ENCODE data around the gene SLC5A2.

Gene SLC5A2

GRCh38 chr16:31487071-31487719 is 4.3 kb downstream of the SLC5A2 start:
- Histone ChIP-seq H3K9ac (ENCODE audit: low read depth in 1 of 2, low read length in 2 of 2) (peak overlapping the region; percentile 60 to 67), H3K27ac (ENCODE audit: low read depth in 2 of 2, low read length in 2 of 2) (peak overlapping the region in 1 of 2 donors; percentile 43), H3K4me3 (ENCODE audit: low read length in 2 of 2) (peak overlapping the region; percentile 69 to 77), H3K27me3 (ENCODE audit: control insufficient read depth in 2 of 2, insufficient read depth in 2 of 2, low read length in 2 of 2) (no peaks in the 10 kb centered on the region), H3K4me1 (ENCODE audit: control insufficient read depth in 2 of 2, insufficient read depth in 2 of 2, low read length in 2 of 2) (peaks cover 18 to 22% of the 10 kb centered on the region in 2 donors), H3K36me3 (ENCODE audit: control insufficient read depth in 2 of 2, insufficient read depth in 2 of 2, low read length in 2 of 2) (peaks cover 1 to 14% of the 10 kb centered on the region in 2 donors), H3K9me3 (ENCODE audit: control insufficient read depth in 2 of 2, low read length in 2 of 2) (no peaks in the 10 kb centered on the region)

GRCh38 chr16:31487720-31488467 is 5.0 kb downstream of the SLC5A2 start:
- Histone ChIP-seq H3K4me1 (ENCODE audit: control insufficient read depth in 2 of 2, insufficient read depth in 2 of 2, low read length in 2 of 2) (peaks cover 18 to 22% of the 10 kb centered on the region in 2 donors), H3K27ac (ENCODE audit: low read depth in 2 of 2, low read length in 2 of 2) (peak overlapping the region in 1 of 2 donors; percentile 43), H3K27me3 (ENCODE audit: control insufficient read depth in 2 of 2, insufficient read depth in 2 of 2, low read length in 2 of 2) (no peaks in the 10 kb centered on the region), H3K9me3 (ENCODE audit: control insufficient read depth in 2 of 2, low read length in 2 of 2) (no peaks in the 10 kb centered on the region), H3K36me3 (ENCODE audit: control insufficient read depth in 2 of 2, insufficient read depth in 2 of 2, low read length in 2 of 2) (peaks cover 8 to 21% of the 10 kb centered on the region in 2 donors), H3K4me3 (ENCODE audit: low read length in 2 of 2) (peak overlapping the region; percentile 69 to 77), H3K9ac (ENCODE audit: low read depth in 1 of 2, low read length in 2 of 2) (peak overlapping the region; percentile 60 to 67)

- Histone ChIP-seq H3K4me3 (ENCODE audit: low read length in 2 of 2) (peak overlapping the region; percentile 69 to 77), H3K9me3 (ENCODE audit: control insufficient read depth in 2 of 2, low read length in 2 of 2) (no peaks in the 10 kb centered on the region), H3K36me3 (ENCODE audit: control insufficient read depth in 2 of 2, insufficient read depth in 2 of 2, low read length in 2 of 2) (peaks cover 16 to 29% of the 10 kb centered on the region in 2 donors), H3K27me3 (ENCODE audit: control insufficient read depth in 2 of 2, insufficient read depth in 2 of 2, low read length in 2 of 2) (no peaks in the 10 kb centered on the region), H3K27ac (ENCODE audit: low read depth in 2 of 2, low read length in 2 of 2) (no peak overlapping the region), H3K4me1 (ENCODE audit: control insufficient read depth in 2 of 2, insufficient read depth in 2 of 2, low read length in 2 of 2) (peaks cover 18 to 22% of the 10 kb centered on the region in 2 donors), H3K9ac (ENCODE audit: low read depth in 1 of 2, low read length in 2 of 2) (peak overlapping the region in 1 of 2 donors; percentile 67)
These were observed 5.8 kb downstream of the SLC5A2 start for GRCh38 chr16:31488468-31489297.

- Histone ChIP-seq H3K27me3 (ENCODE audit: control insufficient read depth in 2 of 2, insufficient read depth in 2 of 2, low read length in 2 of 2) (no peaks in the 10 kb centered on the region), H3K4me1 (ENCODE audit: control insufficient read depth in 2 of 2, insufficient read depth in 2 of 2, low read length in 2 of 2) (peaks cover 18 to 22% of the 10 kb centered on the region in 2 donors), H3K36me3 (ENCODE audit: control insufficient read depth in 2 of 2, insufficient read depth in 2 of 2, low read length in 2 of 2) (peaks cover 19 to 31% of the 10 kb centered on the region in 2 donors)
These were observed 6.3 kb downstream of the SLC5A2 start for GRCh38 chr16:31489298-31489564.

GRCh38 chr16:31489616-31490584 is 7.0 kb downstream of the SLC5A2 start:
- peaks cover 19 to 33% of the 10 kb centered on the region in 2 donors for H3K36me3 ChIP-seq (ENCODE audit: control insufficient read depth in 2 of 2, insufficient read depth in 2 of 2, low read length in 2 of 2)

More at GRCh38 chr16:31489298-31489564, 6.3 kb downstream of the SLC5A2 start:
- Histone ChIP-seq H3K9me3 (ENCODE audit: control insufficient read depth in 2 of 2, low read length in 2 of 2) (no peaks in the 10 kb centered on the region), H3K9ac (ENCODE audit: low read depth in 1 of 2, low read length in 2 of 2) (no peak overlapping the region), H3K27ac (ENCODE audit: low read depth in 2 of 2, low read length in 2 of 2) (no peak overlapping the region), H3K4me3 (ENCODE audit: low read length in 2 of 2) (no peak overlapping the region)

GRCh38 chr16:31491778-31492418 is 9.0 kb downstream of the SLC5A2 start:
- Histone ChIP-seq H3K9me3 (ENCODE audit: control insufficient read depth in 2 of 2, low read length in 2 of 2) (no peaks in the 10 kb centered on the region), H3K4me1 (ENCODE audit: control insufficient read depth in 2 of 2, insufficient read depth in 2 of 2, low read length in 2 of 2) (peaks cover 12 to 15% of the 10 kb centered on the region in 2 donors), H3K9ac (ENCODE audit: low read depth in 1 of 2, low read length in 2 of 2) (no peak overlapping the region), H3K4me3 (ENCODE audit: low read length in 2 of 2) (no peak overlapping the region), H3K36me3 (ENCODE audit: control insufficient read depth in 2 of 2, insufficient read depth in 2 of 2, low read length in 2 of 2) (peaks cover 30 to 51% of the 10 kb centered on the region in 2 donors), H3K27ac (ENCODE audit: low read depth in 2 of 2, low read length in 2 of 2) (no peak overlapping the region), H3K27me3 (ENCODE audit: control insufficient read depth in 2 of 2, insufficient read depth in 2 of 2, low read length in 2 of 2) (no peaks in the 10 kb centered on the region)

More at GRCh38 chr16:31489616-31490584, 7.0 kb downstream of the SLC5A2 start:
- no peak overlapping the region for H3K27ac ChIP-seq (ENCODE audit: low read depth in 2 of 2, low read length in 2 of 2)
- no peak overlapping the region for H3K9ac ChIP-seq (ENCODE audit: low read depth in 1 of 2, low read length in 2 of 2)
- H3K9me3 ChIP-seq (ENCODE audit: control insufficient read depth in 2 of 2, low read length in 2 of 2): no peaks in the 10 kb centered on the region
- H3K4me3 ChIP-seq (ENCODE audit: low read length in 2 of 2): no peak overlapping the region
- H3K27me3 ChIP-seq (ENCODE audit: control insufficient read depth in 2 of 2, insufficient read depth in 2 of 2, low read length in 2 of 2): no peaks in the 10 kb centered on the region
- H3K4me1 ChIP-seq (ENCODE audit: control insufficient read depth in 2 of 2, insufficient read depth in 2 of 2, low read length in 2 of 2): peaks cover 15 to 16% of the 10 kb centered on the region in 2 donors

GRCh38 chr16:31493506-31494125 is 10.7 kb downstream of the SLC5A2 start:
- Histone ChIP-seq H3K27ac (ENCODE audit: low read depth in 2 of 2, low read length in 2 of 2) (no peak overlapping the region), H3K27me3 (ENCODE audit: control insufficient read depth in 2 of 2, insufficient read depth in 2 of 2, low read length in 2 of 2) (no peaks in the 10 kb centered on the region), H3K4me3 (ENCODE audit: low read length in 2 of 2) (no peak overlapping the region), H3K9ac (ENCODE audit: low read depth in 1 of 2, low read length in 2 of 2) (no peak overlapping the region), H3K9me3 (ENCODE audit: control insufficient read depth in 2 of 2, low read length in 2 of 2) (no peaks in the 10 kb centered on the region), H3K36me3 (ENCODE audit: control insufficient read depth in 2 of 2, insufficient read depth in 2 of 2, low read length in 2 of 2) (peaks cover 42 to 65% of the 10 kb centered on the region in 2 donors), H3K4me1 (ENCODE audit: control insufficient read depth in 2 of 2, insufficient read depth in 2 of 2, low read length in 2 of 2) (no peaks in the 10 kb centered on the region)

GRCh38 chr16:31496670-31497069 is 13.7 kb downstream of the SLC5A2 start:
- H3K27me3 ChIP-seq (ENCODE audit: control insufficient read depth in 2 of 2, insufficient read depth in 2 of 2, low read length in 2 of 2): no peaks in the 10 kb centered on the region
- no peak overlapping the region for H3K27ac ChIP-seq (ENCODE audit: low read depth in 2 of 2, low read length in 2 of 2)
- H3K4me1 ChIP-seq (ENCODE audit: control insufficient read depth in 2 of 2, insufficient read depth in 2 of 2, low read length in 2 of 2): no peaks in the 10 kb centered on the region
- H3K9ac ChIP-seq (ENCODE audit: low read depth in 1 of 2, low read length in 2 of 2): no peak overlapping the region
- no peaks in the 10 kb centered on the region for H3K9me3 ChIP-seq (ENCODE audit: control insufficient read depth in 2 of 2, low read length in 2 of 2)
- no peak overlapping the region for H3K4me3 ChIP-seq (ENCODE audit: low read length in 2 of 2)
- H3K36me3 ChIP-seq (ENCODE audit: control insufficient read depth in 2 of 2, insufficient read depth in 2 of 2, low read length in 2 of 2): peaks cover 48 to 73% of the 10 kb centered on the region in 2 donors

- Histone ChIP-seq H3K36me3 (ENCODE audit: control insufficient read depth in 2 of 2, insufficient read depth in 2 of 2, low read length in 2 of 2) (peaks cover 34 to 56% of the 10 kb centered on the region in 2 donors), H3K9ac (ENCODE audit: low read depth in 1 of 2, low read length in 2 of 2) (no peak overlapping the region), H3K27ac (ENCODE audit: low read depth in 2 of 2, low read length in 2 of 2) (no peak overlapping the region), H3K27me3 (ENCODE audit: control insufficient read depth in 2 of 2, insufficient read depth in 2 of 2, low read length in 2 of 2) (no peaks in the 10 kb centered on the region), H3K4me1 (ENCODE audit: control insufficient read depth in 2 of 2, insufficient read depth in 2 of 2, low read length in 2 of 2) (no peaks in the 10 kb centered on the region), H3K4me3 (ENCODE audit: low read length in 2 of 2) (no peak overlapping the region), H3K9me3 (ENCODE audit: control insufficient read depth in 2 of 2, low read length in 2 of 2) (no peaks in the 10 kb centered on the region)
These were observed 15.6 kb downstream of the SLC5A2 start for GRCh38 chr16:31498493-31498892.
